OCI-LY7 (cell line): ENCODE measurements around the gene ABHD12.

ENCODE experiments used
- EZH2phosphoT487 ChIP-seq: fragments of 200-600 bp; sonication (generic); IDR thresholded peaks from 2 replicates; pipeline ENCODE4 v1.6.1; 2018; ENCODE audit warnings: low read depth, borderline replicate concordance, mild to moderate bottlenecking, mixed run types, antibody characterized with exemption, low read length, moderate library complexity, mixed read lengths
- TF ChIP-seq, protein P1 (sequence below): fragments of 200-600 bp; sonication (generic); conservative IDR thresholded peaks from 2 replicates; pipeline ENCODE4 v1.5.1; 2014; ENCODE audit warnings: mild to moderate bottlenecking, antibody characterized with exemption, low read length, moderate library complexity, mixed read lengths

DNA sequence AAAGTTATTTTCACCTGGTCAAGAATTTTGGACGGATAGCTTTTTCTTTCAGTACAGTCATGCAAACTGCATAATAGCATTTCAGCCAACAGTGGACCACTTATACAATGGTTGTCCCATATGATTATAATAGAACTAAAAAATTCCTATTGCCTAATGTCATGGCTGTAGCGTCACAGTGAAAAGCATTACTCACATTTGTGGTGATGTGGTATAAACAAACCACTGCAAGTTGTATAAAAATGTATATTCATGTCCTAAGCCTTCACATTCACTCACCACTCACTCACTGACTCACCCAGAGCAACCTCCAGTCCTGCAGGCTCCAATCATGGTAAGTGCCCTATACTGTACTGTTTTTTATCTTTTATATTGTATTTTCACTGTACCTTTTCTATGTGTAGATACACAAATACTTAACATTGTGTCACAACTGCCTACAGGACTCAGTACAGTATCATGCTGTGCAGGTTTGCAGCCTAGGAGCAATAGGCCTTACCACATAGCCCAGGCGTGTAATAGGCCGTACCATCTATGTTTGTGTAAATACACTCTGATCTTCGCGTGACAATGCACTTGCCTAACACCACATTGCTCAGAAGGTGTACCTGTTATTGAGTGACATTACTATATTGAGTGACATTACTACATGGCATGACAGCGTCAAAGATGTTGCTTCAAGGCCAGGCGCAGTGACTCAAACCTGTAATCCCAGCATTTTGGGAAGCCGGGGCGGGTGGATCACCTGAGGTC is 17.9 kb downstream of the ABHD12 start:
- TF ChIP-seq, protein P1, sequence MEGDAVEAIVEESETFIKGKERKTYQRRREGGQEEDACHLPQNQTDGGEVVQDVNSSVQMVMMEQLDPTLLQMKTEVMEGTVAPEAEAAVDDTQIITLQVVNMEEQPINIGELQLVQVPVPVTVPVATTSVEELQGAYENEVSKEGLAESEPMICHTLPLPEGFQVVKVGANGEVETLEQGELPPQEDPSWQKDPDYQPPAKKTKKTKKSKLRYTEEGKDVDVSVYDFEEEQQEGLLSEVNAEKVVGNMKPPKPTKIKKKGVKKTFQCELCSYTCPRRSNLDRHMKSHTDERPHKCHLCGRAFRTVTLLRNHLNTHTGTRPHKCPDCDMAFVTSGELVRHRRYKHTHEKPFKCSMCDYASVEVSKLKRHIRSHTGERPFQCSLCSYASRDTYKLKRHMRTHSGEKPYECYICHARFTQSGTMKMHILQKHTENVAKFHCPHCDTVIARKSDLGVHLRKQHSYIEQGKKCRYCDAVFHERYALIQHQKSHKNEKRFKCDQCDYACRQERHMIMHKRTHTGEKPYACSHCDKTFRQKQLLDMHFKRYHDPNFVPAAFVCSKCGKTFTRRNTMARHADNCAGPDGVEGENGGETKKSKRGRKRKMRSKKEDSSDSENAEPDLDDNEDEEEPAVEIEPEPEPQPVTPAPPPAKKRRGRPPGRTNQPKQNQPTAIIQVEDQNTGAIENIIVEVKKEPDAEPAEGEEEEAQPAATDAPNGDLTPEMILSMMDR, result no peak
- no peak for TF ChIP-seq EZH2phosphoT487
